ENCODE data around the gene FHIP1B.

GRCh38 chr11:6170226-6170625, 64.2 kb downstream of the FHIP1B start, which contains the start of gene OR52B2:
- TF ChIP-seq CTCF (IDR thresholded peaks at IDR 0.05), result no peak
- TF ChIP-seq POLR2AphosphoS5 (IDR thresholded peaks at IDR 0.05; ENCODE audit: insufficient read depth in 1 of 2, low read depth in 1 of 2), result no peak

Measured in vagina (tissue), 2 donors.